ENCODE measurements around the gene EZH1.
A peak's percentile ranks its signal among the peaks of the same experiment; 100 is the strongest.
"Not testable (repeated sequence)": the region's sequence is repeated elsewhere in the genome, so short reads cannot be mapped to it uniquely, and the experiment has no call there.

EZH1 gene

DNA sequence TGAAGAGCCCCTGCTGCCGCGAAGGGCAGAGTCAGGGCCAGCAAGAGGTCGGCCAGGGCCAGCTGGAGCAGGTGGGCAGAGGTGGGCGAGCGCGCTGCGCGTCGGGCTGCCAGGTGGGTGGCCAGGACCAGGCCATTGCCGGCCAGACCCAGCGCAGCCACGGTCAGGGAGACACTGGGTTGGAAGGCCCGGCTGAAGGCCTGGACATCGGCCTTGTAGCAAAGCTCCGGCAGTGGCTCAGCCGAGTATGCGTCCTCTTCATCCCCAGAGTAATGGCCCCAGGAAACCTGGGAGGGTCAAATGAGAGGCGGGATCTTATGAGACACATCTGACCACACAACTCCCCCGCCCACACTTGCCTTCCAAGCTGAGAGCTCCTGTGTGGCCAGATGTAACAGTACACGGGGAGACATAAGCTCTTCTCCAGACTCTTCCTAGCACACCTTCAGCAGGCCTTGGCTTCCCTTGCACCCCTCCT is 64.5 kb downstream of the EZH1 start:
- no peak for DNase-seq

DNA sequence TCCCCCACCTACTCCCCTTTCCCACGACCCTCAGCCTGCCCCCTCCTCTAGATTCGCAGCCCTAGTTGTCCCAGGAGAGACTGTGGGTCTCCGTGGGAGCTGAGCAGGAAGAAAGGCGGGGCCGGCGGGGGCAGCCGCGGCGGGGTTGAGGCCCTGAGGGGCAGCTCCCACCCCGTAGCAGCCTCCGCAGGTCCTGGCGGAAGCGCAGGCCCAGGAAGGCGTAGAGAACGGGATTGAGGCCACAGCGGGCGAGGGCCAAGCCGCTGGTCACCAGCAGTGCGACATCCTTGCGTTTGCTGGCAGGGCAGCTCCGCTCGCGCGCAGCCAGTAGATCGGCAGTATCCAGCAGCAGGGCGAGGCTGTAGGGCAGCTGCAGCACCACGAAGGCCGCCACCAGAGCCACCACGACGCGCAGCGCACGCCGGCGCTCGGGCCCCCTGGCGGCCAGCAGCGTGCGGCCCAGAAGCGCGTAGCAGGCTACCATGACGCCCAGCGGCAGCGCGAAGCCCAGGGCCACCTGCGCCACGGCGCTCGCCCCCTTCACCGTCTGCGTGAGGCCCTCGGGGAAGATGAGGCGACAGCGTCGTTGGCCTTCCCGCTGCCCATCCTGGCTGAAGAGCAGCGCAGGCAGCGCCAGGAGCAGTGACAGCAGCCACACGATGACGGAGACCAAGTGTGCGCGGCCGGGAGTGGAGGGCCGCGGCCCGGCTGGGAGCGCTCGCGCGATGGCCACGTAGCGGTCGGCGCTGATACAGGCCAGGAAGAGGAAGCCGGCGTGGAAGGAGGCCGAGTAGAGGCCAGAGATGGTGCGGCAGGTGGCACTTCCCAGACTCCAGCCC is 65.1 kb downstream of the EZH1 start:
- DNase-seq = peak; percentile 77

DNA sequence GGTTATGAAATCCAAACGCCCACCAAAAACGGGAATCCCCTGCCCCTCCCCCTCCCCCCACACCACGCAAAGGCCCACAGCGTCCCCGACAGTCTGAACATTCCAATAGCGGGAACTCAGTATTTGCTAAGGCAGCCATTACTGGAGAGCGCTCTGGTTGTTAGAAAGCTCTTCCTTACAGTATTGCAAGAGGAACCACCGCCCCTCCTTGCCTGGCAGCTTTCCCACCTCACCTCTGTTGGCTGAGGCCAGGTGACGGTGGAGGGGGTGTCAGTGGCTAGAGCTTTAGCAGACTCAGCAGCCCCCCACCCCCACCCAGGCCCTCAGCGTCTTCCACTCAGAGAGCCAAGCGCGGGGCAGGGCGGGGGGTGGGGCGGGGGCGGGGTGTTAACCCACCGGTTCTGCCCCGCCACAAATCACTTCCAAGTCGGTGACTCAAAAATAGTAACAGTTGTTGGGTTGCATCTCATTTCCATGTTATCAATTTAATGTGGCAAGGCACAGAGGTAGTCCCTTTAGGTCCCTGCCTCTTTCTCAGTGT is 65.8 kb downstream of the EZH1 start:
- peak; percentile 42 for DNase-seq

DNA sequence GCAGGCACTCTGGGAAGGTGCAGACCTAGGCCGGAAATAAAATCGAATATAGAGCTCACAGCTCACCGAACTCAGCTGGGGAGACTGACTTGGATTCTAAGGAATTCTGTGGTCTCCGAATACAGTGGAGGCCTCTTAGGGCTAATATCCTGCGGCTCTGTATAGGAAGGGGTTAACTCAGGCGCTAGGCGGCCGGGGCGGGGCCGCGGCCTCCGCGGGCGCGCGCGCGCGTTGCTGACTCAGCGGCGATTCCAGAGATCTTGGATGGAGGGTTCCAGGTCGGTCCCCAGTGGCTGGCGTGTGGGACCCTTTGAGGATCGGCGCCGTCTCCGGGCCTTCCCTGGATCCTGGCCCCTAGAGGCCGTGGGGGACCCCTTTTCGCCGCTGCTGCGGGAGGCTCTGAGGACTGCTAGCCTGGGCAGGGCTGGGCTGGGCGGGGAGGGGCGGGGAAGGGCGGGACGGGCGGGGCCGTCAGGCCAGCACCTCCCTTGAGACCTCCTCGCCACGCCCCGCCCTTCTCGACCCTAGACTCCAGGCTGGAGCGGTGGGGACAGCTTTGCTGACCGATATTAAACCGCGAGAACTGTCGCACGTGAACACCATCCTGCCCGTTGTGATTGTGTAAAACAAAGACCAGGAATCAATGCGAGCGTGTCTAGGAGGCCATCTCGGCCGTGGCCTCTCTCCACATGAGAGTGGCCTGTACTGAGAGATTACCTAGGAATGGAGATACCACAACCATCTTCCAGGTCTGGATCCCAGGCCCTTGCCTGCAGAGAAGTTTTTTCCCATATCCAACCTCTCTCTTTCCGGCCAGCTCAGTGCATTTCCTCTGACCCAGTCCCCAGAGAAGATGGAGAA is 66.7 kb downstream of the EZH1 start:
- peak; percentile 84 for DNase-seq

DNA sequence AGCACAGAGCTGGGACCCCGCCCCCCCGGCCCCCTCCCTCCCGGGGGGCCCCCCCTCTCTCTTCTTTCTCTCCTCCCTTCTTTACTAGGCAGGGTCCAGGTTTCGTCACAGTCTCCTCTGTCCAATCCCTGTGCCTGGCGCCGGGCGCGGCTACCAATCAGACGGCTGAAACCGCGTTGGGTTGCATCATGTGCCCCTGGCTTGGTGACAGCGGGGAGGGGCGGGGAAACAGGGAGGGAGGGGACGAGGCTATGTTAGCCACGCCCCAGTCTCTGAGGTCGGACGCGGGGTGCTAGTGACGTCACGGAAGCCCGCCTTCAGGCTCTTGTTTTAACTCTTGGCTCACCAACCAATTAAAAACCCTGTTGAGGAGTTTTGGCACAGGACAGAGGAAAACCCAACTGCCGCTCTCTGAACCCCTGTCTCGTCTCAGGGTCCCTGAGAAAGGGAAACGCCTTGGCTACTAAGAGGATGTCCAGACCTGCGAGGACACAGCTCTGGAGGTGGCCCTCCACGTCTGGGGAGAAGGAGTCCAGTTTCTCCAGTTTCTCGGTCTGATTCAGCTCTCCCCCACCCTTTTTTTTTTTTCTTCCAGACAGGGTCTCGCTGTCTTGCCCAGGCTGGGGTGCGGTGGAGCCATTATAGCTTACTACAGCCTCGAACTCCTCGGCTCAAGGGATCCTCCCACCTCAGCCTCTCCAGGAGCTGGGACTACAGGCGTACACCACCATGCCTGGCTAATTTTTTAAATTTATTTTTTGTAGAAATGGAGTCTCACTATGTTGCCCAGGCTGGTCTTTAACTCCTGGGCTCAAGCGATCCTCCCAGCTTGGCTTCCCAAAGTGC is 67.6 kb downstream of the EZH1 start:
- peak; percentile 98 for DNase-seq

DNA sequence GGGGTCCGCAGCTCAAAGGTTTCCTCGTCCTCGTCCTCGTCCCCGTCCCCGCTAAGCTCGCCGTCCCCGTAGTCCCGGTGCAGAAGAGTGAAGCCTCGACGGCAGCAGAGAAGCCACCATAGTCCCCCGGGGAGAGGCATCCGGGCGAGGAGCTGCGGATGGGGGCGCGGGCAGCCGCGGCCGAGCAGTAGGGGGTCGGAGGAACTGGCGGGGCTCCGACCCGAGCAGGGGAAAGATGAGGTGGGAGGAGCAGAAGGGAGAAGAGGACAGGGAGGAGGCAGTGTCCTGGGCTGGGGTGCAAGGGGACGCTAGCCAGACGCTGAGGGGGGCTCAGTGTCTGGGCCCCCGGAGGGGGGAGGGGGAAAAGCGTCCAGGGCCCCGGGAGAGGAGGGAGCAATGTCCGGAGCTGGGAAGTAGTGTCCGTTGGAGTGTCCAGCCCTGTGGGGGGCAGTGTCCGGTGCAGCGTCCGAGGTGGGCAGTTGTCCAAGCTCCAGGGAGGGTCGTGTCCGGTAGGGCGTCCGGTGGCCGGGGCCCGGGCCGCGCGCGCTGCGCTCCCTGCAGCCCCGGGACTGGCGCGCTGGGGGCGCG is 68.3 kb downstream of the EZH1 start, which contains the start of gene PLEKHH3:
TSS of gene PLEKHH3 (minus strand) at position 571 of the 588 bp plus-strand sequence. CDS start at position 140, 431 bp downstream.
- DNase-seq = peak; percentile 20

DNA sequence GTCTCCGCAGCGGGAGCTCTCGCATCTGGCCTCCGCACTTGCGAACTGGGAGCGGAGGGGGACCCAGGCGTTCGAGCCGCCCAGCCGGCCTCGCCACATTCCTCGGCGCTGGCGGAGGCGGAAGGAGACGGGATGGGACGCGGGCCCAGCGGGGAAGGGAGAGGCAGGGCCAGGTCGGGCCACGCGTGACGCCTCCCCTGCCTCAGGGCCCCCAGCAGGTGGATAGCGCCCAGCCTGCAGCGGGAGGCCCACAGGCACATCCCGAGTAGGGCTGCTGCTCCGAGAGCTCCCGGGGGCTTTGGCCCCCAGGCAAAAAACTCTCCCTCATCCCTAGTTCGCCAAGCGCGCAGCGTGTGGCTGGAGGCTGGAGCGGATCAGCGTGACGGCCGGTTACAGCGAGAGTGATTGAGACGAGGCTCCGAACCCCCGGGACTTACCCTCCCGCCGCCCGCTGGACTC is 68.8 kb downstream of the EZH1 start:
- DNase-seq = no peak

DNA sequence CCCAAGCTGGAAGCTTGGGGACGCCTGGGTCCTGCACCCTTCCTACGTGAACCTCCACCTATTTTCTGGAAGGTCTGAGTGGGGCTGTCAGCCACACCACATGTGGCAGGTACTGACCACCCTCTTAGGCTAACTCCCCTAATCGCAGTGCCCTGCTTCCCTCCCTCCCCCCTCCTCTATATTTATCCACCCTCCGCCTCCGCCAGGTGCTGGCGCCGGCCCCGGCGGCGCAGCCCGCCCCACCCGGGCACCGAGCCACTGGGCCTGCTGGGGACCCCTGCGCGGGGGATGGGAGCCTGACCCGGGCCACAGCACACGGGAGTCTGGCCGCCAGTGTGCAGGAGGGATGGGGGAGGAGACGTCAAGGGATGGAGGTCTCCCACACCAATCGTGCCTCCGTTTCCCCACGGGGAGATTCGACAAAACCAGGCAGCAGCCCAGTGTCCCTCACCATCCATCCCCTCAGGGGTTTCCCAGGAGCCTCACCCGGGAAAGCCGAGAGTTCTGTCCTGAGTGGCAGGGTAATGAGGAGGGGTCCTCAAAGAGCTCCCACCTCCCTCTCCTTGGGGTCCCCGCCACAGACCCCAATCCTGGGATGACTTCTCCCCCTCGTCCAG is 69.4 kb downstream of the EZH1 start:
- peak; percentile 80 for DNase-seq

DNA sequence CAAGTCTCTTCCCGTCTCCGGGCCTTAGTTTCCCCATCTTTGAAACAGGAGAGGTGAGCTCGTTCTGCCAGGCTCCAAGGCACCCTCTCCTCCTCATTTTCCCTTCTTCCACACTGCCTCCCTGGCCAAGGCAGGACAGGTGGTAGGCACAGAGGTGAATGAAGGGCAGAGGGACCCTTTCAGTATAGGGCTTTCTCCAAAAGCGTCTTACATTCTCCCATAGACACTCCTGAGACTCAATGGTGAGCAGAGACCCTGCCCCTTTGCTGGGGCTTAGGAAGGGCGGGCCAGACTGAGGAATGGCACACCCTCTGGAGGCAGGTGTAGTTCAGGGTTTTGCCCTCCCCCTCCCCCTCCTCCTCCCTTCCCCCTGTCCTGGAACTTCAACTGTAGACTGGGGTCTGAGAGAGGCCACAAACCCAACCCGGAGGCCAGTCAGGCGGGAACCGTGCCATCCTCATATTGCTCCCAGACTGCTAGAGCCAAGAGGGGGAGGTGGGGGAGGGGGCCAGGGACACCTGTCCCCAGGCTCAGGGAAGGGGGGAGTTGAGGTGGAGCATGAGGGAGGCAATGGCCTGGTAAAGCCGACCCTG is 70.0 kb downstream of the EZH1 start:
- DNase-seq = peak; percentile 80

DNA sequence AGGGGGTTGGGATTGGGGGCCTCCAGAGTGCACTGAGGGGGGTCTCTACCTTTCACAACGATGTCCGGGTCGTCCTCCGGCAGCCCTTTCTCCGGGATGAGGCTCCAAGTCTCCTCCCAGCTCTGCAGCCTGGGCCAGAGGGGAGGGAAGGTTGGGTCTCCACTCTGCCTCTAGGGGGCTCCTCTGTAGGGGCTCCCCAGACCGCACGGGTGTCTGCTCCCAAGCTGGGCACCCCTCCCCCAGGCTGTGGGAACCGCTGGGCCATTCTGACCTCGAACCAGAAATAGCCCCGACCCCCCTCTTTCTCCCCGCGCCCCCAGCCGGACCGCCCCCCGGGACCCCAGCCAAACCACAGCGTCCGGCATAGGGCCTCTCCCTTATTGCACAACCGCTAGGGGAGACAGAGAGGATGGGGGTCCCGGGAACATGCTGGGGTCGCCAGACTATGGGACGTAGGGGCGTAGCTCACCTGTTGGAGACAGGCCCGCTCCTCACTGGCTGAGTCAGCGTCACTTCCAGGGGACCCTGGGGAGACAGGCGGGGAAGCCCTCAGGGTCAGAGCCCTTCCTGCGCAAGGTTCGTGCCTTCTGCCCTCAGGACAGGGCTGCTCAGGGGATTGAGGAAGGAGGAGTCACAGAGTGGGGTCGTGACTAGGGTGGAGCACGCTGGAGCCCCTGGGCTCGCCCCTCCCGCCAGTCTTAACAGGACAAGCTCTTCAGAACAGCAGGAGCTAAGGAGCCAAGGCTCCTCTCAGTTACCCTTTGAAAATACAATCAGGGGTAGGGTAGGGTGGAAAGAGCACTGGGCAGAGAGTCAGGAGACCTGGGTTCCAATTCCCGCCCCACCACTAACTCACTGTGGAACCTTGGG is 70.7 kb downstream of the EZH1 start:
- DNase-seq = peak; percentile 9

DNA sequence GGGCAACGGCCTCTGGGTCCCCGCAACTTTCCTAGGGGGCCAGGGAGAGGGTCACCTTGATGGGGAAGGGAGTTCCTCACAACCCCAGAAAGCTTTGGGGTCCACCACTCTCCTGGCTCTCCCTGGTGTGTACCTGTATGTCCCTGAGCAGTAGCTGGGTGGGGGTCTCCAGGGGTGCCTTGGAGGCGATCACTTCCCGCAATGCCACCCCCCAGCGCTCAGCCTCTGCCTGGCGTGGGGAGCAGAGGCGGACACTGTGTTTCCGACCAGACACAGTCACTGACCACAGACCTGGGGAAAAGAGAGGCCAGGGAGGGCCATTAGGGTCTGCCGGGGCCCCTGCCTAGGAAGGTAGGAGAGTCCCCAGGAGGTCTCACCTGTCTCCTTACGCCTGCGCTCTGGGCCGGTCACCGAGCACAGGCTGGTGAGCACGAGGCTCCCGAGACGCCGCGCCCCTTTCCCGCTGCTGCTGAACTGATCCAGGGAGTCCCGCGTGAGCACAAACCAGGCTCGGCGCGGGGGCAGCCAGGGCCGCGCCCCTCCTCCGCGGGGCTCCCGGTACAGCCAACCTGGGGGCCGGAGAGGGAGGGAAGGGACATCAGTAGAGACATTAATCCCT is 71.5 kb downstream of the EZH1 start:
- no peak for DNase-seq

DNA sequence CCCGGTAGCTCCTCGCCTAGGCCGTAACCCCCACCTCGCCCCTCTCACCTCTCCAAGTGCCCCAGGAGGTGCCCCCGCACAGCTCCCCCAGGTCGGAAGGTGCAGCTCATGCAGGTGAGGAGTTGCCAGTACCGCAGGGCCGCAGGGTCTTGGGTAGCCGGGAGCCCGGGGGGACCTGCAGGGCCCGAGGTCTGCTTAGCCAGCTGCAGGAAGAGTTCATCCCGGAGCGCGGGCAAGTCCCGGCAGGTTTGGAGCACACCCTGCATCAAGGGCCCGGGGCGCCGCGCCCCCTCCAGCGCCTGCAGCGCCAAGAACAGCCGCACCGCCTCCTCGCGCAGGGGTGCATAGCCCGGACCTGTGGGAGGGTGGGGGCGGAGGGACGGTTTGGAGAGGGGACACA is 72.8 kb downstream of the EZH1 start:
- peak; percentile 33 for DNase-seq

DNA sequence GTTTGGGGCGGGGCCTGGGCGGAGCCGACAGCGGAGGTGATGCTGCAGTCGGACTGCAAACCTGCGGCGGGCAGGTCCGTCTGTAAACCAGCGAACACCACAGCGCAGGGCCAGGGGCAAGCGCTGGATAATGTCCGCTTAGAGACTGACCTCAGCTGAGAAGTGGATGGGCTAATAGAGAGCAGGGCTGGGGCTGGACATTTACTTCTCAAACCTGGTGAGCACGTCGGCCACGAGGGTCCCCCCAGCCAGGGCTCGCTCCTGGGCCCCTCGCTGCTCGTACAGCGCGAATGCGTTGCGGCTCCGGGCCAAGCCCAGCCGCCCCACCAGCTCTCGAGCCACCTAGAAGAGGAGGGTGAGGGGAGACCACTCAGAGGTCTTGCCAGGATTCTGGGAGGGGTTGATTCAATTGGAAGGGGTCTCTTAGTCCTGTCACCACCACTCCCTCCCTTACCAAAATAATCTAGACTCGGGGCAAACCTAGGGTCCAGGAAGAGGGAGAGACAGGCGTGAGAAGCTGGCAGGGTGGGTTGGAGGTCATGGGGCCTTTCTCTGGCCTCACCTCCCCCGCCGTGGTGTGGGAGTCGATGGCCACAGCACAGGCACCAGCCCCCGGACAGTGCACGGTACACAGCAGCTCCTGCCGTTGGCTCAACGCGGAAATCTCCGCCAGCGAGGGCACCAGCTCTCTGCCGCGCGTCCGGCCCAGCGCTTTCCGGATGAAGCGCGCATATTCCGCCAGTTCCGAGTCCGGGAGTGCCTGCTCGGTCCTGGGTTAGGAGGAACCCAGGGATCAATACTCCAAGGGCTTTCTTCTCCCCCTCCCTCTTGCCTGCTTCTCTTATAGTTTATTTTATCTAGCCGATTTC is 73.8 kb downstream of the EZH1 start:
- no peak for DNase-seq

DNA sequence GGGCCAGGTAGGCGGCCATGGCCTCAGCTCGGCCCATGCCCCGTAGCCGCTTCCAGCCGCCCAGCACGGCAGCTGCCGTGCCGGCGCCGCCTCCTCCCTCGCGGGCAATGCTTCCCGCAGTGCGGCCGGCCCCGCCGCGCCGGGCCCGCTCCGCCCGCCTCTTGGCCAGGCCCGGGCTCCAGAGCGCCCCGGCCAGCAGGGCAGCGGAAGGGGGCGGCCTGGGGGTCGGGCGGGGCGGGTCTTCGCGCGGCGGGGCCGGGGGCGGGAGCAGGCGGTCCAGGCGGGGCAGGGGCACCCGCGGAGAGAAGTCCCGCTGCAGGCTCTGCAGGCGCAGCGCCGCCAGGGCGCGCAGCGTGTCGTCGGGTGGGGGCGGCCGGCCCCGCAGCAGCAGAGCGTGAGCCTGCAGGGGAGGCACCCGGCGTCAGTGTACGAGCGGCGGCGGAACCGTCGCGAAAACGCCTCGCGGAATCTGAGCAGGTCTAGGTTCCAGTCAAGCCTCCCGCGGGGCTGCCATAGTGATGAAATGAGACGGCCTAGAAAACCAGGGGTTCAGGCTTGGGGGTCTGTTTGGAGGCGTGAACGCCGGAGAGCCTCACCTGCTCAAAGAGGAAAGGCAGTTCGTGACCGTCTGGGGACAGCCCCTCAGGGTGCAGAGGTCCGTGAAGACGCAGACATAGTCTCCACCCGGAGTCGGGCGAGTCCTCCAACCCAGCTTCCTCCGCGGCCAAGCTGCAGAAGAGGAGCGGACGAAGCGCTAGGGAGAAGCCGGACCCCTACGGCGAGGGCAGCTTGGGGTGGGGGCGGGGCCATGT is 74.7 kb downstream of the EZH1 start:
- DNase-seq = no peak

DNA sequence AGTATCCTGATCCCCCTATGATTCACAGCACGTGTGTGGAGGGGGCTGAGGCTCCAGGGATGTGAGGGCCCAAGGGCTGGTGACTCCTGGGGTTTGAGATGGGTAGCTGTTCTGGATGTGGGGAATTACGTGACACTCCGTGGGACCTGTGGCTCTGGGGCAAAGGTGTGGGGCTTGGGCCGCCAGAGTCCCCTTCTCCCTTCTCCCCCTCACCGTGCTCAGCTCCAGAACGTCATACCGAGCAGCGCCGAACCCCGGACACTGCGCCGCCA is 75.2 kb downstream of the EZH1 start:
- DNase-seq = no peak

DNA sequence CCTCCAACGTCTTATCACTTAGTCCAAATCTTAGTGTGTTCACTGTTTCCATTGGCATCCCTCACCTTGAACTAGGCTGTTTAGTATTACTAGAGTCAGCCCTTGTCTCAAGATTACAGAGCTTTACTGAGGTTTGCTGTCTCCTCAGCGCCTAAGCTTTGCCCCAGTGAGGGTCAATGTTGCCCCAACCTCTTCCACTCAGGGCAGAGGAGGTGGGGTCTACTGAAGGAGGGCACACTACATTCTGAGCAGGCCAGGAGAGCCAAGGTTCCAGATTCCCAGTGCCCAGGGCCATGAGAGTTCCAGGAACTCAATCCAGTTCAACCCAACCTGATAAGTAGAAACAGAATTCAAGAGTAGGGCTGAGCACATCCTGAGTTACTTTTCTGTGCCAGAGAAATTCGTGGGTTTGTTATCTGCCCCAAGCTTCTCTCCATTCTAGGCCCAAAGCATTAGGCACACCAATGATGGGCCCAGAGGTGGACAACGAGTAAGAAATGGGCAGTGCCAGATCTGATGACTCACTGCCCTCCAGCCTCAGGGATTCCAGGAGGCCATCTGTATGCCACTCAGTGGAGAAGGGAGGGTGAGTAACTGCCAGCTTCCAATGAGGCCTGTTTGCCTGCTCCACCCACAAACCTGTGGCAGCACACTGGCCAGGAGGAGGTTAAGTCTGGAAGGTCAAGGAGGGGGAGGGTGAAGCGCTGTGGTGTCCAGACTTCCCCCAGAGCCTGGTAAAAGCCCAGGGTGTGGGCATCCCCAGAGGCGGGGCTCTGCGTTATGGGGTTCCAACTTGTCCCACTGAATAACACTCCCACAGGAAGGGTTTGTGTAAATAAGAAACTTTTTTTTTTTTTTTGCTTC is 77.5 kb downstream of the EZH1 start:
- DNase-seq = no peak

DNA sequence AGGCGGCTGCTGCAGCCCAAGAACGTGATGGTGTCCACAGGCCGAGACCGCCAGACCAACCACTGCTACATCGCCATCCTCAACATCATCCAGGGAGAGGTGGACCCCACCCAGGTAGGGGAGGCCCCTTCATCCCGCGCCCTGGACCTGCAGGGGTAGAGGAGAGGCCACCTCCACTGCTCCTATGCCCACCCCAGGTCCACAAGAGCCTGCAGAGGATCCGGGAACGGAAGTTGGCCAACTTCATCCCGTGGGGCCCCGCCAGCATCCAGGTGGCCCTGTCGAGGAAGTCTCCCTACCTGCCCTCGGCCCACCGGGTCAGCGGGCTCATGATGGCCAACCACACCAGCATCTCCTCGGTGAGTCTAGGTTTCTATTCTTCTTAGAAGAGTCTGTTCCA is 78.7 kb downstream of the EZH1 start:
- not testable (repeated sequence) for DNase-seq
